CD4-positive, CD25-positive, alpha-beta regulatory T cell (primary cell): ENCODE results near the gene CIAO2A. TPM values are rescaled to one million over a fixed set of nuclear protein-coding genes. Genes with fewer than 3 reads are reported as not detected.
"Not testable (repeated sequence)": the region's sequence is repeated elsewhere in the genome, so short reads cannot be mapped to it uniquely, and the experiment has no call there.

Experiments used
- ATAC-seq, 2 donors: fragments of 150-1000 bp; cut with Tn5 transposase; one replicate each; pipeline ENCODE4 v1.10.0; 2021; ENCODE audit warnings: low read depth in 2 of 2, moderate number of reproducible peaks in 2 of 2, moderate library complexity in 1 of 2
- DNase-seq, 3 donors: peaks; one replicate each; pipeline versions ENCODE4 v3.0.0 to v3.0.0-alpha.2; 2012 to 2022; ENCODE audit warnings: mixed read lengths in 1 of 3
- H3K27ac ChIP-seq: one replicate; pipeline ENCODE4 v1.7.0; 2013; ENCODE audit warnings: mild to moderate bottlenecking, low read length; ENCODE audit not compliant: insufficient read depth, poor library complexity, severe bottlenecking
- H3K27me3 ChIP-seq: one replicate; pipeline ENCODE4 v1.7.0; 2013; ENCODE audit warnings: low read length; ENCODE audit not compliant: control insufficient read depth, insufficient read depth
- H3K36me3 ChIP-seq: one replicate; pipeline ENCODE4 v1.7.0; 2013; ENCODE audit warnings: mild to moderate bottlenecking, low read length, moderate library complexity; ENCODE audit not compliant: control insufficient read depth, insufficient read depth
- H3K4me1 ChIP-seq: 2 replicates; pipeline ENCODE4 v1.7.0; 2013; ENCODE audit warnings: mild to moderate bottlenecking, low read length; ENCODE audit not compliant: insufficient read depth, control insufficient read depth, poor library complexity, severe bottlenecking
- H3K4me3 ChIP-seq: one replicate; pipeline ENCODE4 v1.7.0; 2013; ENCODE audit warnings: low read depth, mild to moderate bottlenecking, low read length, moderate library complexity
- H3K9me3 ChIP-seq, 2 experiments: 1 replicate in 1 of 2; 2 replicates in 1 of 2; pipeline ENCODE4 v1.7.0; 2013; ENCODE audit warnings: low read length in 2 of 2, mild to moderate bottlenecking in 1 of 2, moderate library complexity in 1 of 2; ENCODE audit not compliant: control insufficient read depth in 2 of 2
- H3K27ac Mint-ChIP-seq, 3 donors: one replicate each; pipeline ENCODE4 v1.8.0; 2020 to 2022; ENCODE audit warnings: mild to moderate bottlenecking in 3 of 3, mixed read lengths in 3 of 3, moderate library complexity in 2 of 3
- H3K27me3 Mint-ChIP-seq: one replicate; pipeline ENCODE4 v1.8.0; 2022; ENCODE audit warnings: mild to moderate bottlenecking, mixed read lengths
- H3K36me3 Mint-ChIP-seq: one replicate; pipeline ENCODE4 v1.8.0; 2020; ENCODE audit warnings: mixed read lengths
- H3K4me1 Mint-ChIP-seq, 4 donors: one replicate each; pipeline ENCODE4 v1.8.0; 2020 to 2022; ENCODE audit warnings: mixed read lengths in 4 of 4, mild to moderate bottlenecking in 1 of 4
- H3K4me3 Mint-ChIP-seq, 4 donors: one replicate each; pipeline ENCODE4 v1.8.0; 2020 to 2022; ENCODE audit warnings: mild to moderate bottlenecking in 4 of 4, mixed read lengths in 4 of 4, moderate library complexity in 3 of 4
- H3K9me3 Mint-ChIP-seq, 7 donors: one replicate each; pipeline ENCODE4 v1.8.0; 2020 to 2022; ENCODE audit warnings: mixed read lengths in 7 of 7, mild to moderate bottlenecking in 3 of 7, moderate library complexity in 2 of 7
- polyA plus RNA-seq, 4 donors: library from polyadenylated mRNA; unstranded; fragments of 300-500 nt; fragmentation: Illumina TruSeq; gene quantifications; one replicate each; pipeline ENCODE4 v1.2.3, GENCODE V29; 2021
- total RNA-seq: library from RNA; stranded (reverse); gene quantifications from one replicate; pipeline ENCODE4 v1.2.3, GENCODE V29; 2022

The CIAO2A gene
- total and polyA plus RNA-seq, 5 donors from 2014 or later, result 25.8 to 124 (median 103) TPM

- Histone ChIP-seq H3K4me3 (no peak overlapping the region), H3K27me3 (no peaks in the 10 kb centered on the region), H3K27ac (no peak overlapping the region), H3K9me3 (no peaks in the 10 kb centered on the region), H3K36me3 (peaks cover 83% of the 10 kb centered on the region), H3K4me1 (no peaks in the 10 kb centered on the region)
- H3K27ac Mint-ChIP-seq, result no peak overlapping the region
- H3K9me3 Mint-ChIP-seq, result no peaks in the 10 kb centered on the region
- no peaks in the 10 kb centered on the region for H3K27me3 Mint-ChIP-seq
- DNase-seq (no peak), ATAC-seq (no peak)
- H3K36me3 Mint-ChIP-seq, result peaks cover 47% of the 10 kb centered on the region
- H3K4me3 Mint-ChIP-seq, result no peak overlapping the region
- peaks cover 0 to 7% (median 0%) of the 10 kb centered on the region in 4 donors for H3K4me1 Mint-ChIP-seq
Observed at GRCh38 chr15:64122444-64122843, 28.8 kb upstream of the CIAO2A start.

DNA sequence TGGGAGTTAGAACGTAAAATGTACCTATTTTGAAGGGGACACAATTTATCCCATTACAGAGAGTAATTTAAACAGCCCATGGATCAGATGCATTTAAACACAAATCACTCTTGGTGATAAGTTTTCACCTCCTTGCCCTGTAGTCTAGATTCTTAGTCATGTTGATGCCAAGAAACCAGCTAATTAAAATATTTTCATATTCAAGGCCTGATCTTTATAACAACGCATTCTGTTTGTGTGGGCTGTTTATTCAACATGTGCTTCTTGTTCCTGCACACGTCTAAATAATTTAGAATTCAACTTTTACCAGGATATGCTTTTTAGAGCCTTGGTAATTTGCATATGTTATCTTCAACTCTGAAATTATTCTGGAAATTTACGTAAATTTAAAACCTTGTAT, 28.0 kb upstream of the CIAO2A start:
- Histone ChIP-seq H3K36me3 (peaks cover 82% of the 10 kb centered on the region), H3K27ac (no peak overlapping the region), H3K9me3 (no peaks in the 10 kb centered on the region), H3K27me3 (no peaks in the 10 kb centered on the region), H3K4me1 (no peaks in the 10 kb centered on the region), H3K4me3 (no peak overlapping the region)
- Mint-ChIP-seq H3K36me3 (peaks cover 44% of the 10 kb centered on the region), H3K27ac (peak overlapping the region in 1 of 3 donors; percentile 78), H3K9me3 (no peaks in the 10 kb centered on the region), H3K4me1 (peaks cover 0 to 7% (median 0%) of the 10 kb centered on the region in 4 donors), H3K27me3 (no peaks in the 10 kb centered on the region), H3K4me3 (no peak overlapping the region)
- ATAC-seq (no peak), DNase-seq (no peak)

DNA sequence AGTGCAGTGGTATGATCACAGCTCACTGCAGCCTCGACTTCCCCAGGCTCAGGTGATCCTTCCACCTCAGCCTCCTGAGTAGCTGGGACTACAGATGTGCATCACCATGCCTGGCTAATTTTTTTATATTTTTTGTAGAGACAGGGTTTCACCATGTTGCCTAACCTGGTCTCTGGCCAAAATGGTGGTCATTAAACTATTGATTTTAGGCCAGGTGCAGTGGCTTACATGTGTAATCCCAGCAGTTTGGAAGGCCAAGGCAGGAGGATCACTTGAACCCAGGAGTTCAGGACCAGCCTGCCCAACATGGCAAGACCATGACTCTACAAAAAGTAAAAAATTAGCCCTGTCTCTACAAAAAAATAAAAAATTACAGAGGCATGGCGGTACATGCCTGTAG, 26.7 kb upstream of the CIAO2A start:
- not testable (repeated sequence) for H3K9me3 ChIP-seq, H3K4me3 Mint-ChIP-seq, ATAC-seq, H3K27me3 ChIP-seq, H3K27ac Mint-ChIP-seq, H3K9me3 Mint-ChIP-seq, H3K4me3 ChIP-seq, H3K27me3 Mint-ChIP-seq, H3K27ac ChIP-seq, H3K4me1 ChIP-seq, DNase-seq
- Mint-ChIP-seq H3K36me3 (peaks cover 43% of the 10 kb centered on the region), H3K4me1 (peaks cover 0 to 10% (median 0%) of the 10 kb centered on the region in 4 donors)
- peaks cover 85% of the 10 kb centered on the region for H3K36me3 ChIP-seq

DNA sequence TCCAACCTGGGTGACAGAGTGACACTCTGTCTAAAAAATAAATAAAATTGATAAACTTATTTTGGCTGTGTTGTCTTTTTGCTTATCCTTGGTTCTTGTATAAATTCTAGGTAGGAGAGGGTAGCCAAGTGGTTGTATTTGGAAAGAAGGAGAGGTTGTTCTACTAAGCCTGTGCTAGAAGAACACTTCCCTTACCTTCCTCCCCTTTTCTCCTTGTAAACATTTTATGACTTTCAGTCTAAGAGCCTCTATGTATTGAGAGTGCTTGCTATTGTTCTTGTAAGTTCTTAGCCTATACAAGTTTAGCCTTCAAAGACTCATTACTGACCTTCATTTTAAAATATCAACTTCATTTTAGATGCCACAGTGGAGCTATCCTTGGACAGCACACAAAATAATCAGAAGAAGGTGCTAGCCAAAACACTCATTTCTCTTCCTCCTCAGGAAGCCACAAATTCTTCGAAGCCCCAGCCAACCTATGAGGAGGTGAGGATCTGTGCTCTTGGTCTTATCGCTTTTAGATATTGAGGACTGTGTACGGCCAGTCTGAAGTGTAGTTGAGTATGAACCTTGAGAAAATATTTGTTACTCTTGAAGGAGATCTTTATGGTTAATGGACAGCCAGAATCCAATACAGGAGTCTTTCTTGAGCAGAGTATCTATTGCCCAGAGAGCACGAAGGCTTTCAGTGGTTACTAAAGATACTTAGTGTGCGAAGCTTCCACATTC, 24.3 kb upstream of the CIAO2A start:
- no peak overlapping the region for H3K27ac ChIP-seq
- DNase-seq, result no peak
- Mint-ChIP-seq H3K27ac (peak overlapping the region in 2 of 3 donors; percentile 34 to 51), H3K27me3 (no peaks in the 10 kb centered on the region), H3K4me3 (no peak overlapping the region), H3K9me3 (no peaks in the 10 kb centered on the region), H3K36me3 (peaks cover 36% of the 10 kb centered on the region), H3K4me1 (peaks cover 0 to 13% (median 7%) of the 10 kb centered on the region in 4 donors)
- peaks cover 96% of the 10 kb centered on the region for H3K36me3 ChIP-seq
- no peak overlapping the region for H3K4me3 ChIP-seq
- ATAC-seq, result no peak
- H3K9me3 ChIP-seq, result no peaks in the 10 kb centered on the region
- no peaks in the 10 kb centered on the region for H3K27me3 ChIP-seq
- no peaks in the 10 kb centered on the region for H3K4me1 ChIP-seq

DNA sequence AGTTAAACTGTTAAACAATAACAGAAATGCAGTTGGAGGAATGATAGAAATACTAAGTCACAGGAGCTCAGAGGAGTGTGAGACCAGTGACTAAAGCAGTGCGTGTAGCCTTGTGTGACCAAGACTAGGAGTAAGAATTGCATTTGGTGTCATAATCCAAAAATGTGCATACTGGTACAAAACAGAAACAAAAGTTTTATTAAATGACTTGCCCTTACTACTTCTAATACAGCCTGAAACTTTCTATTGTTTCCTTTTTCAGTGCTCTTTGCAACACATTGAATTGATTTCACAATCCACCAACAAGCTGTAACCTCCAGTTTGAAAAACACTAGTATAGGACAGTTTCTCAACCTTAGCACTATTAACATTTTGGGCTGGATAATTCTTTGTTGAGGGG, 19.3 kb upstream of the CIAO2A start:
- no peaks in the 10 kb centered on the region for H3K27me3 ChIP-seq
- H3K27ac ChIP-seq, result no peak overlapping the region
- H3K4me1 Mint-ChIP-seq, result peaks cover 20 to 40% (median 35%) of the 10 kb centered on the region in 4 donors
- DNase-seq, result no peak
- peaks cover 16% of the 10 kb centered on the region for H3K4me1 ChIP-seq
- no peak overlapping the region for H3K4me3 Mint-ChIP-seq
- no peaks in the 10 kb centered on the region for H3K9me3 ChIP-seq
- no peak overlapping the region for H3K4me3 ChIP-seq
- no peaks in the 10 kb centered on the region for H3K27me3 Mint-ChIP-seq
- peaks cover 0 to 2% (median 0%) of the 10 kb centered on the region in 7 donors for H3K9me3 Mint-ChIP-seq
- peak overlapping the region in 2 of 3 donors; percentile 20 to 36 for H3K27ac Mint-ChIP-seq
- peaks cover 53% of the 10 kb centered on the region for H3K36me3 ChIP-seq
- peaks cover 33% of the 10 kb centered on the region for H3K36me3 Mint-ChIP-seq
- no peak for ATAC-seq

DNA sequence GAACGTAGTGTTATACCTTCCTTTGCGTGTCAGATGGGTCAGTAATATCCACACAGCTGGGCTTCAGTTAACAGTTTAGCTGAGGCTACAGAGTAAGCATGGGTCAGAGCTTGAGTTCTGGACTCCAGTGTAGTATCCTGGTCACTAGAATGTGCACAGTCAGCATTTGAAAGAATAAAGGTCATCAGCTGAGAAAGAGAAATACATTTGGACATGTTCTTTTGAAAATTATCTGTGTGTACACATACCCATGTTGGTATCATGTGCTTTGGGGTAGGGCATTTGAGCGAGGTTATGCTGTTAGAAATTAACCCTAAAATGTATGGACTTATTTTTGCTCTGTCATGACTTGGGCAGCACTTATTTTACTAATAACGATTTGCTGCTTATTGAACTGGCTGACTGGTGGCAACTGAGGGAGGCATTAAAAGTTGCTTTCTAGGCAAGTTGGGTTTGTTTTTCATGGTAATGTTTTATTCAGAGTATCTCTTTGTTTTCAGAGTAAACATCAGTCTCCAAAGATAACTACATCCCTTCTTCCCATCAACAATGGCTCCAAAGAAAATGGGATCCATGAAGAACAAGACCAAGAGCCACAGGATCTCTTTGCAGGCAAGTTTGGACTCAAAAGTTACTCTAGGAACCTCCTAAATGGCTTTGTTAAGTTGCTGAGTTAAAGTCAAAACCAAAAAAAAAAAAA, 18.6 kb upstream of the CIAO2A start:
- no peaks in the 10 kb centered on the region for H3K27me3 ChIP-seq
- no peak overlapping the region for H3K4me3 ChIP-seq
- peaks cover 20 to 45% (median 39%) of the 10 kb centered on the region in 4 donors for H3K4me1 Mint-ChIP-seq
- no peak for DNase-seq
- H3K36me3 ChIP-seq, result peaks cover 48% of the 10 kb centered on the region
- H3K9me3 ChIP-seq, result no peaks in the 10 kb centered on the region
- H3K27ac ChIP-seq, result peak overlapping the region; percentile 53
- peaks cover 0 to 2% (median 0%) of the 10 kb centered on the region in 7 donors for H3K9me3 Mint-ChIP-seq
- no peak for ATAC-seq
- H3K4me1 ChIP-seq, result peaks cover 16% of the 10 kb centered on the region
- no peaks in the 10 kb centered on the region for H3K27me3 Mint-ChIP-seq
- H3K27ac Mint-ChIP-seq, result peak overlapping the region in 2 of 3 donors; percentile 20 to 36
- H3K4me3 Mint-ChIP-seq, result no peak overlapping the region
- peaks cover 31% of the 10 kb centered on the region for H3K36me3 Mint-ChIP-seq

DNA sequence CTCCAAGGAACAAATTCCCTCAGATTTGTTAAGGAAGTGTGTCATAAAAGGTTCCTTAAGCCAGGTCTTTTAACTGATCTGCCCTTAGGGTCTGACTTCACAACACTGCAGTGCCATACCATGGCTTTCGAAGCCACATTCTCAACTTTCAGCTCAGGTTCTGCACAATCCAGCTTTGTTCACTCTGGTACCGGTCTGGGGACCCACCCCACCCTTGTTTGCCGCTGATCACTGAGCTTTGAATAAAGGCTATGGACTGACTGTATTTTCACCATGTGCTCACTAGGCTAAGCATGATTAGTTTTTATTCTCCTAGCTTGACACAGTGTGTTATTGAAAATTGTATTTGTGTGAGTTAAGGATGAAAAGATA, 18.0 kb upstream of the CIAO2A start:
- Histone ChIP-seq H3K27ac (peak overlapping the region; percentile 53), H3K4me1 (peaks cover 16% of the 10 kb centered on the region), H3K36me3 (peaks cover 42% of the 10 kb centered on the region), H3K4me3 (peak overlapping the region; percentile 4), H3K9me3 (no peaks in the 10 kb centered on the region), H3K27me3 (no peaks in the 10 kb centered on the region)
- Mint-ChIP-seq H3K9me3 (peaks cover 0 to 2% (median 0%) of the 10 kb centered on the region in 7 donors), H3K27ac (peak overlapping the region in 1 of 3 donors; percentile 45), H3K4me1 (peaks cover 20 to 51% (median 44%) of the 10 kb centered on the region in 4 donors), H3K27me3 (no peaks in the 10 kb centered on the region), H3K36me3 (peaks cover 29% of the 10 kb centered on the region), H3K4me3 (no peak overlapping the region)
- DNase-seq (no peak), ATAC-seq (no peak)
